NCI-H69 (cell line): ENCODE results near the gene CHKA.

Experiments
- DNase-seq: peaks from one replicate; lab custom pipeline; 2025; lab: John Stamatoyannopoulos, UW

The CHKA gene

GRCh38 chr11:68047437-68048290 lies 73.5 kb downstream of the CHKA start:
- no peak for DNase-seq

DNA sequence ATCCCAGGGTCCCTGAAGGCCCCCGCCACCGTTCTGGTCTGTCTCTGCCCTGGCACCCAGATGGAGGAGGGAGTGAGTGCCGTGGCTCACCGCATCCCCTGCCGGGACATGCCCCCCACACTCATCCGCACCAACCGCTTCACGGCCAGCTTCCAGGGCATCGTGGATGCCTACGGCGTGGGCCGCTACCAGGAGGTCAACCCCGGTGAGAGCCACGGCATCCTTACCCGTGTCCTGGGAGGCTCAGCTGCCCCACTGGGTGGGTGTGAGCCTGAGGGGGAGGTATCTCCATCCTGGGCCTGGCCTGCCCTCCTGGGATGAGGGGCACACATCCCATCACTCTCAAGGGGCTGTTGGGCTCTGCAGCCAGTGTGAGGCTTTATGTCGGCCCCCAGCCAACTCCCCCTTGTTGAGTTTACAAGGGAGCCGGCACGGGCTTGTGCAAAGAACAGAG lies 76.3 kb downstream of the CHKA start:
- no peak for DNase-seq

GRCh38 chr11:68044145-68044813 lies 76.9 kb downstream of the CHKA start:
- peak; percentile 41 for DNase-seq

DNA sequence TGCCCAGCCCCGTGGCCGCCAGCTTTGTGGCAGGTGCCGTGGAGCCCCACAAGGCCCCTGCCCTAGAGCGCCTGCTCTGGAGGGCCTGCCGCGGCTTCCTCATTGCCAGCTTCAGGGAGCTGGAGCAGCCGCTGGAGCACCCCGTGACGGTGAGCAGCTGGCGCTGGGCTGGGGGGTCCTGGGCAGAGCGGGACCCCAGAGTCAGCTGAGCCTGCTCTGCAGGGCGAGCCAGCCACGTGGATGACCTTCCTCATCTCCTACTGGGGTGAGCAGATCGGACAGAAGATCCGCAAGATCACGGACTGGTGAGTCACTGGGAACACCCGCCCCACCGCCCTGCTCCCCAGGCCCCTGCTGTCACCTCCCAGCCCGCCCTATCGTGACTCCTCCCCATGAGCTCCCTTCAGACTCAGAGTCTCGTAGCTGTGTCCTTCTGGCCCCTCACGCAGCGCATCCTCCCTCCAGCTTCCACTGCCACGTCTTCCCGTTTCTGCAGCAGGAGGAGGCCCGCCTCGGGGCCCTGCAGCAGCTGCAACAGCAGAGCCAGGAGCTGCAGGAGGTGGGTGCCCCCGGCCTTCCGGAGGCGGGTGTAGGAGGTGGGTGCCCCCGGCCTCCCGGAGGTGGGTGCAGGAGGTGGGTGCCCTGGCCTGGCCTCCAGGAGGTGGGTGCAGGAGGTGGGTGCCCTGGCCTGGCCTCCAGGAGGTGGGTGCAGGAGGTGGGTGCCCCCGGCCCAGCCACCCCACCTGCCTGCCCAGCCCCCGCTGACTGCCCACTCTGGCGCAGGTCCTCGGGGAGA lies 77.6 kb downstream of the CHKA start:
- DNase-seq: peak; percentile 27

DNA sequence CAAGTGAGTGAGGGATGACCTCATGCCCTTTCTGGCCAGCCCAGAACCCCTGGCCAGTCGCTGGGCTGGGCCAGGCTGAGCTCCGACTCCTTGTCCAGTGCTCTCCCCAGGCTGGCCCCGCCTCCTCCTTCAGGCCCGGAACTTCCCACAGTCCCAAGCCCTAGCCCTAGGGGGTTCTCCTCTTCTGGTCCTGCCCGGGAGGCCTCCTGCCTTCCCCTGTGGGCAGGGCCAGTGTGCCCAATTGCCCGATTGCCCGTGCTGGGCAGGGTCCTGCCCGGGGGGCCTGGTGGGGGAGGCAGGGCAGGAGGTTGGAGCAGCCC lies 78.2 kb downstream of the CHKA start:
- DNase-seq: no peak

- DNase-seq: no peak
Measured at GRCh38 chr11:68042219-68043028, 78.8 kb downstream of the CHKA start.

DNA sequence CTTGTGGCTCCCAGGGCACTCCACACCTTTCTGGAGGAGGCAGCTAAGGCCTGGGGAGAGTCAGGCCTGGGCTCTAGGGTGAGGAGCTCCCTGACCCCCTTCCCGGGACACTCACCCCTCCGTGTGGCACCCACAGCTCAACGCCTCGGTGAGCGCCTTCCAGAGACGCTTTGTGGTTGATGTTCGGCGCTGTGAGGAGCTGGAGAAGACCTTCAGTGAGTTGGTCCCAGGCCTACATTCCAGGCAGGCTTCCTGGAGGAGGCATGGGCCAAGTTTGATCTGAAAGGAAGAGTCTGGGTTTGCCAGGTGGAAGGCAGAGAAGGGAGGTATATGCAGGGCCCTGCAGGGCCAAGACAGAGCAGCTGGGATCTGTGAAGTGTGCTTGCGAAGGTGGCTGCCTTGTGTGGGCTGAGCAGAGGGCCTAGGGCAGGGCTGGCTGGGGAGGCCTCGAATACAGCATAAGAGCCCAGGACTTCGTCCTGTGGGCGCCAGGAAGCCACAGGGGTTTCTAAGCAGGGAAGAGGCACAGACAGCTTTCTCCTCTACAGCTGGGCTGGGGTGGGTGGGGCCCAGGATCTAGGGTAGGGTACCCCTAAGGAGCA lies 79.5 kb downstream of the CHKA start:
- DNase-seq: no peak

DNA sequence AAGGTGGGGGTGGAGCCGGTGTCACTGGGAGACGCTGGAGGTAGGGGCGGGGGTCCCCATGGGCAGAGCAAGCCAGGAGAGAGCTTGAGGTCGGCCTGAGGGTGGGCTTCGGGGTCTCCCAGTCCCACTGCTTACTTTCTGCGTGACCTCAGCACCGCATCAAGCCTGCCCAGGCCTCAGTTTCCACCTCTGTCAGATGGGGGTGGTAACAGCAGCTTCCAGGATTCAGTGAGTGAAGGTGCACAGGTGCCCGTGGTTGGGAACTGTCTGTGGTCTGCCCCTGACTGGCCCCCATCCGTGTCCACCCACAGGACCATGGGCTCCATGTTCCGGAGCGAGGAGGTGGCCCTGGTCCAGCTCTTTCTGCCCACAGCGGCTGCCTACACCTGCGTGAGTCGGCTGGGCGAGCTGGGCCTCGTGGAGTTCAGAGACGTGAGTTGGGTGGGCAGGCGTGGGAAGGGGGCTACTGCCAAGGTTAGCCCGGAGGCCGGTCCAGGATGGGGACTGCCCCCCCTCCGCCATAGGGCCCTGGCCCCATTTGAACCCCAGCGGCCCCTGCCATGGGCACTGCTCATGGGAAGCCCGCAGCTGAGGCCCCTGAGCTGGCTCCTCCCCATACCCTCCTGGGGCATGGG lies 80.1 kb downstream of the CHKA start:
- DNase-seq: no peak

DNA sequence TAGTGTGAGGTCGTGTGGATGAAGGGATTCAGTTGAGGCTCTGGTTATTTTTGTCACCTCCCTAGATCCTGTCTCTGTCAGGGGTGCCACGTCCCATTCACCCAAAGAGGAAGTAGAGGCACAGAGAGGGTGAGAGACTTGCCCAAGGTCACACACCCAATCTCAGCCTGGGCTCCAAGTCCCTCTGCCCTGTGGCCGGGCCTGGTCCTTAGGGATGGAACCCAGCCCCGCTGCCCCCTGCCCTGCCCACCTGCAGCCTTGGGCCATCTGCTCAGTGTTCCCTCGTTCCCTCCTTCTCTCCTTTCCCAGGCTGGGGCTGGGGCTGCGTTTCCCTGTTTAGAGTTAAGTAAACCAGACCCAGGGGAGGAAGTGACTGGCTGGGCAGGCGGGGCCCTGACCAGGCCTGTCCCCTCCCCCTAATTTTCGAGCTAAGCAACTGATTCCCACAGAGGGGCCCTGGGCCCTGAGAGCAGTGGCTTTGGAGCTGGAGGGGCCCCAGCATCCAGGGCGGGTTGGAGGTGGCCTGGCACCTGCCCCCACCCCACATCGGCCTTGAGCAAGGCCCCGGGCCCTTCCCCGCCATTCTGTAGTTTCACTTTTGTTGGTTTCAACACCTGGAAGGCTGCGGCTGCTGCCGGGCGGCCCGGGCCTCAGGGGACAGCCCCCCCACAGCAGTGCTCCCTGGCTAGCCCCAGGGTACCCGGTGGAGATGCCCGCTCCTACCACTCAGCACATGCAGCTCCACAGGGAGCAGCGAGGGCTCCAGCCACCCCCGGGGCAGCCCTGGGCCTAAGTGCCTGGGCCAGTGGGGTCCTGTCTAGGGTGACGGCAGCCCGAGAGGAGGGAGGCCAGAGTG lies 80.9 kb downstream of the CHKA start:
- peak; percentile 73 for DNase-seq

- no peak for DNase-seq
Measured at GRCh38 chr11:68039526-68040086, 81.6 kb downstream of the CHKA start.

DNA sequence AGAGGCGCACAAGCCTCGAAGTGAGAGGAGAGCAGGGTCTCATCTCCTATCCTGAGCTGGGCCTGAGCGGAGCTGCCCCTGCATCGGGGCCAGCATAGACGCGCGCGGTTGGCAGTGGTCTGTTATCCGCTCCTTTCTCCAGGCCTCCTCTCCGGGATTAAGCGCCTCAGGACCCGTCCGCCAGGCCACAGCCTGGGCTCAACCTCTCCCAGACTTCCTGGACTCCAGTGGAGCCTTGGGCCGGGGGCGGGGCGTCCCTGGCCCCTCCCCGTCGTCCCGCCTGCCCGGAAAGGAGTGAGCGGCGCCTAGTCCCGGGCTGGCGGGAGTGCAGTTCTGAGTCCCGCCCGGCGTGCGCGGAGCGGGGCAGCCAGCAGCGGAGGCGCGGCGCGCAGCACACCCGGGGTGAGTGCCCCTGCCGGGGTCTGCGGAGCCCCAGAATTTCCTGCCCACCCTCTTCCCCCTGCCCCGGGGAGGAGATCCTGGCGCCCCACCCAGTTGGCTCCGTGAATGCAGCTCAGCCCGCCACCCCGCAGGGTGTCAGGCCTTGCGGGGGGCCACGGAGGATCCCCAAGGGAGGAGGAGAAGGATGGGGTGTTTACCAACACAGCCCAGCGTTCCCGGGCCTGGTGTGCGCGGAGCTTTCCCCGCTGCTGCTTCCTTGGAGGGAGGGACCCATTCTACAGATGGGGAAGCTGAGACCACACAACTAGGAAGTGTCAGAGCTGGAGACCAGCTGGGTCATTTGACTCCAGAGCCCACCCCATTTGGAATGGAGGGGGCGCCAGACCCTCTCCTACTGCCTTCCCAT lies 82.3 kb downstream of the CHKA start, which contains the start of gene TCIRG1:
Gene TCIRG1 (plus strand): TSS at position 308 of the 808 bp plus-strand sequence. CDS start 2,247 bp downstream, outside the sequence.
- peak; percentile 74 for DNase-seq

DNA sequence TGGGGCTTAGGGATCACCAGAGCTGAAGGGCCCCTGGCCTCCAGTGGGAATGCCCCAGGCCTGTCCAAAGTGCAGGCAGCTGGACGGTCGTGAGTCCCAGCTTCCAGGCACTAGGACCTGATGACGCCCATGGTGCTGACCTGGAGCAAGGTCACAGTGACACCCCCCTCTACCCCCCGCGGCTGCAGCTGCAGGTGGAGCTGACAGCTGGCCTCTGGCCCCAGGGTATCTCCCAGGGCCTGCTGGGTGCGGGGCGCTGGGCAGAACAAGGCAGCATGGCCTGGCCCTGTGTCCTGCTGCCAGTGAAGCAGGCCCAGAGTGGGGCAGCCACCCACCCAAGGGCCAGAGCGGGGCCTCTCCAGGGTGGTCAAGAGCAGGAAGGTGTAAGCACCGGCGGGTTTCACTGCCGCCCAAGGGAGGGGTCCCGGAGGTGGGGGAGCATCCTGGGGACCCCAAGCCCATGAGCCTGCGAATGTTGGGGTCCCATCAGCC lies 82.9 kb downstream of the CHKA start:
- DNase-seq: peak; percentile 45

- peak; percentile 24 for DNase-seq
Measured at GRCh38 chr11:68037411-68038225, 83.6 kb downstream of the CHKA start.

- no peak for DNase-seq
Measured at GRCh38 chr11:68036717-68037239, 84.4 kb downstream of the CHKA start.

- DNase-seq: no peak
Measured at GRCh38 chr11:68036141-68036716, 85.0 kb downstream of the CHKA start.

DNA sequence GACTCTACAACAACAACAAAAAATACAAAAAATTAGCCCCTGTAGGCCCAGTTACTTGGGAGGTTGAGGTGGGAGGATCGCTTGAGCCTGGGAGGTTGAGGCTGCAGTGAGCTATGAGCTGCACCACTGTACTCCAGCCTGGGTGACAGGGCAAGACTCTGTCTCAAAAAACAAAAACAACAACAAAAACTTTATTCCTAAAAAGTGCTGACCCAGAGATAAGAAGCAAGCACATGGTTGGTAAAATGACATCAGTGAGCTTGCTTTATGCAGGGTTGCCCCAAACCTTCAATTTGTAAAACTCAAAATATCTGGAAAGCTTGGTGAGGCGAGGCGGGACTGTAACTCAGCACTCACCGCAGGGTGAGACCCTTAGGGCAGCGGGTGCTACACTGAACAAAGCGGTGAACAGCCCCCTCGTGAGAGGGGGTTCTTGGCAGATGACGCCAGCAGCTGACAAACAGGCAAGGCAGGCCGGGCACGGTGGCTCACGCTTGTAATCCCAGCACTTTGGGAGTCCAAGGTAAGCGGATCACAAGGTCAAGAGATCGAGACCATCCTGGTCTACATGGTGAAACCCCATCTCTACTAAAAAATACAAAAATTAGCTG lies 85.8 kb downstream of the CHKA start:
- DNase-seq: no peak

- DNase-seq: no peak
Measured at GRCh38 chr11:68033708-68034045, 87.5 kb downstream of the CHKA start.
